NCI-H128 (cell line): ENCODE results near the gene GAS7.

ENCODE experiments used
- DNase-seq: peaks from one replicate; lab custom pipeline; 2025; ENCODE audit not compliant: unreplicated experiment; lab: John Stamatoyannopoulos, UW

Gene GAS7

GRCh38 chr17:10136258-10136981 is 62.0 kb downstream of the GAS7 start:
- DNase-seq: no peak

- no peak for DNase-seq
Measured at GRCh38 chr17:10135539-10136257, 62.7 kb downstream of the GAS7 start.

- no peak for DNase-seq
Measured at GRCh38 chr17:10130677-10131076, 67.7 kb downstream of the GAS7 start.

GRCh38 chr17:10130263-10130662 is 68.1 kb downstream of the GAS7 start:
- no peak for DNase-seq

GRCh38 chr17:10127819-10128425 is 70.5 kb downstream of the GAS7 start:
- no peak for DNase-seq

- DNase-seq: no peak
Measured at GRCh38 chr17:10126616-10127501, 71.5 kb downstream of the GAS7 start.

GRCh38 chr17:10126276-10126615 is 72.2 kb downstream of the GAS7 start:
- DNase-seq: no peak

- no peak for DNase-seq
Measured at GRCh38 chr17:10125531-10126275, 72.7 kb downstream of the GAS7 start.

- no peak for DNase-seq
Measured at GRCh38 chr17:10123093-10123492, 75.3 kb downstream of the GAS7 start.

GRCh38 chr17:10121971-10122707 is 76.3 kb downstream of the GAS7 start:
- DNase-seq: no peak

- no peak for DNase-seq
Measured at GRCh38 chr17:10120749-10121148, 77.7 kb downstream of the GAS7 start.

- no peak for DNase-seq
Measured at GRCh38 chr17:10120109-10120485, 78.3 kb downstream of the GAS7 start.

GRCh38 chr17:10119203-10120108 is 79.0 kb downstream of the GAS7 start:
- no peak for DNase-seq

GRCh38 chr17:10118788-10119130 is 79.6 kb downstream of the GAS7 start:
- no peak for DNase-seq

GRCh38 chr17:10117581-10118001 is 80.8 kb downstream of the GAS7 start:
- no peak for DNase-seq

- no peak for DNase-seq
Measured at GRCh38 chr17:10116753-10117420, 81.5 kb downstream of the GAS7 start.

- no peak for DNase-seq
Measured at GRCh38 chr17:10116267-10116666, 82.1 kb downstream of the GAS7 start.

GRCh38 chr17:10115536-10115932 is 82.9 kb downstream of the GAS7 start:
- DNase-seq: no peak
